Measurements from ENCODE around the gene MLXIP.

GRCh38 chr12:122076743-122077495 is 1.6 kb upstream of the MLXIP start:
- TF ChIP-seq, protein P1, sequence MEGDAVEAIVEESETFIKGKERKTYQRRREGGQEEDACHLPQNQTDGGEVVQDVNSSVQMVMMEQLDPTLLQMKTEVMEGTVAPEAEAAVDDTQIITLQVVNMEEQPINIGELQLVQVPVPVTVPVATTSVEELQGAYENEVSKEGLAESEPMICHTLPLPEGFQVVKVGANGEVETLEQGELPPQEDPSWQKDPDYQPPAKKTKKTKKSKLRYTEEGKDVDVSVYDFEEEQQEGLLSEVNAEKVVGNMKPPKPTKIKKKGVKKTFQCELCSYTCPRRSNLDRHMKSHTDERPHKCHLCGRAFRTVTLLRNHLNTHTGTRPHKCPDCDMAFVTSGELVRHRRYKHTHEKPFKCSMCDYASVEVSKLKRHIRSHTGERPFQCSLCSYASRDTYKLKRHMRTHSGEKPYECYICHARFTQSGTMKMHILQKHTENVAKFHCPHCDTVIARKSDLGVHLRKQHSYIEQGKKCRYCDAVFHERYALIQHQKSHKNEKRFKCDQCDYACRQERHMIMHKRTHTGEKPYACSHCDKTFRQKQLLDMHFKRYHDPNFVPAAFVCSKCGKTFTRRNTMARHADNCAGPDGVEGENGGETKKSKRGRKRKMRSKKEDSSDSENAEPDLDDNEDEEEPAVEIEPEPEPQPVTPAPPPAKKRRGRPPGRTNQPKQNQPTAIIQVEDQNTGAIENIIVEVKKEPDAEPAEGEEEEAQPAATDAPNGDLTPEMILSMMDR (IDR thresholded peaks at IDR 0.05): no peak
- TF ChIP-seq EZH2phosphoT487 (IDR thresholded peaks at IDR 0.05): no peak
- no peak for TF ChIP-seq EZH2 (IDR thresholded peaks at IDR 0.05)
